Stimulated activated naive CD4-positive, alpha-beta T cell treated with Interleukin-2 at 50 U/mL for 16 hours (primary cell): ENCODE data around the gene TJP2.

Experiments used
- DNase-seq: peaks from one replicate; lab custom pipeline; 2025; lab: John Stamatoyannopoulos, UW

The TJP2 gene

DNA sequence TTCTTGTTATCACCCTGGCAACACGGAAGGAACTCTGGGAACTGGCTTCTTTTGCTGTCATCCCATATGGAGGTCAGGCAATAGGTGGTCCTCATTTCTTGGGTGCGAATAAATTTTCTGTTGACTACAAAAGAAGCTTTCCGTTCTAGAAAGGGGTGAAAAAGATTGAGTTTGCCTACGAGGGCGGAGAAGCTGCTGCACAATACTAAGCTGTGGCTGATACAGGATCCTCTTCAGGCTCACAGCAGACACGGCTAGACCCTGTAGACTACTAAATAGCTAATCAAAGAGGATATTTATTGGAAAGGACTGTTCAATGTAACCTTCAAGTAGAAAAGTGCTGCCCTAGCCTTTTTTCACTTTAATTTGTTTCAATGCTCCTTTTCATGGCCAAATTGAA, 58.1 kb downstream of the TJP2 start:
- DNase-seq = no peak

DNA sequence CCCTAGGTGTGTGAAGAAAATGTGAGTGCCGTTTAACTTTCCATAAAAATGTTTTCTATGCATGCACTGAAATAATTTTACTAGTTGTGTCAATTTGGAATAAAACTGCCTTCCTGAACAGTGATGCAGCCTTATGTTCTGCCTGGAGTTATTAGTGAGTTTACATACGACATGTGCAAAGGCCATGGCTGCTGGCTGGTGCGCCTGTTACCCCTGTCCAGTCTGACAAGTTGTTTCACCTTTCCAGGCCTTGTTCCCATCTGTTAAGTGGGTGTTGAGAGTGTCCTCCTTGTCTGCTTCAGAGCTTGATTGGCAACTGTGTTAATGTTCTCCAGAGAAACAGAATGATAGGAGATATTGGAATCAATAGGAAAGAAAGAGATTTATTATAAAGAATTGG, 60.6 kb downstream of the TJP2 start:
- no peak for DNase-seq

- no peak for DNase-seq
Measured at GRCh38 chr9:69236188-69236587, 62.1 kb downstream of the TJP2 start.

- no peak for DNase-seq
Measured at GRCh38 chr9:69237702-69238295, 63.7 kb downstream of the TJP2 start.

GRCh38 chr9:69243116-69243515, 69.0 kb downstream of the TJP2 start:
- DNase-seq = no peak

DNA sequence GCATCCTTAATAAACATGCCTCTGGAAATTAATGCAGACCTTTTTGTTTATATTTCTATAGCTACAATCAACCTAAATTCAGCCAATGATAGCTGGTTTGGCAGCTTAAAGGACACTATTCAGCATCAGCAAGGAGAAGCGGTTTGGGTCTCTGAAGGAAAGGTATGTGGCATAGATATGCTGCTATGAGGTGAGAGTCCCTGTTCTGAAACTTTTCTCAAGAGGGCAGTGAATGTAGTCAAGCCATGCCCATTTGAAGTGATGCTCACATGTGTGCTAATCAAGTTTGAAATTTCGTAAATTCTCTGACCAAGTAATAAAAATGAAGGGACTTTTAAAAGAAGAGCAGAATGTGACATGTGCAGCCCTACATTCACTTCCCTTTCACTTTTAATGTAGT, 72.6 kb downstream of the TJP2 start:
- DNase-seq = no peak

- DNase-seq = no peak
Measured at GRCh38 chr9:69248005-69248404, 73.9 kb downstream of the TJP2 start.

GRCh38 chr9:69249337-69249736, 75.3 kb downstream of the TJP2 start:
- DNase-seq = no peak

- DNase-seq = no peak
Measured at GRCh38 chr9:69250681-69251080, 76.6 kb downstream of the TJP2 start.

- no peak for DNase-seq
Measured at GRCh38 chr9:69252436-69252835, 78.4 kb downstream of the TJP2 start.

DNA sequence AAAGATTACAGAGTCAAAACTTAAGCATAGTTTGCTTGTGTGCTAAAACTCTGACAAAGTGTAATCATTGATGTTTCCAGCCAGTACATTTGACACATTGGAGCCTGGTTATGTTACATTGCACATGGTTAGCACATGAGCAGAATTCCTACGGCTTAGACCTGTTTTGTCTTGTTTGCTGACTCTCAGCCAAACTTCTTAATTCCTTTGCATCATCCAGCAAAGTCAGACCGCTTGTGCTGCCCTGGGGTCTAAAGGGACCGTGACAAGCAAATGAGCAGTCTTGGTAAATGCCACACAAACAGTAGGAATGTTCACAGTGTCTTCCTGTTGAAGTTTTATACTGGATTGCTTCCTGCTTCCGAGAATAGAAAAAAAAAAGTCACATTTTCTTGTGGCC, 79.0 kb downstream of the TJP2 start:
- no peak for DNase-seq

DNA sequence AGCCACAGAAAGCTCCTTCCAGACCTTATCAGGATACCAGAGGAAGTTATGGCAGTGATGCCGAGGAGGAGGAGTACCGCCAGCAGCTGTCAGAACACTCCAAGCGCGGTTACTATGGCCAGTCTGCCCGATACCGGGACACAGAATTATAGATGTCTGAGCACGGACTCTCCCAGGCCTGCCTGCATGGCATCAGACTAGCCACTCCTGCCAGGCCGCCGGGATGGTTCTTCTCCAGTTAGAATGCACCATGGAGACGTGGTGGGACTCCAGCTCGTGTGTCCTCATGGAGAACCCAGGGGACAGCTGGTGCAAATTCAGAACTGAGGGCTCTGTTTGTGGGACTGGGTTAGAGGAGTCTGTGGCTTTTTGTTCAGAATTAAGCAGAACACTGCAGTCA, 80.1 kb downstream of the TJP2 start:
- DNase-seq = no peak

GRCh38 chr9:69255591-69255990, 81.5 kb downstream of the TJP2 start:
- no peak for DNase-seq

DNA sequence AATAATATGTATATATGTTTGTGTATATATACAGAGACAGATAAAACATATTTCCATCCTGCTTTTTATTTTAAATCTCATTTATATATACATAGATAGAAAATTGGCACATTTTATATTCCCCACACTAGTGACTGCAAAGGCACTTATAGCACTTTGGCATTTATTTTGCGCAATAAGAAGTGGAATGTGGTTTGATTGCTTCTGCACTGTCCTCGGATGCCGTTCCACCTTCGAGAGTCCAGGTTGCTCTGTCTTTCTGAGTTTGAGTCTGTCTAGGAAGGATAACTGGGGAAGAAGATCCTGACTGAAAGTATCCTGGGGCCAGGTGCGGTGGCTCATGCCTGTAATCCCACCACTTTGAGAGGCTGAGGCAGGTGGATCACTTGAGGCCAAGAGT, 84.5 kb downstream of the TJP2 start:
- DNase-seq = no peak

GRCh38 chr9:69260161-69260560, 86.1 kb downstream of the TJP2 start:
- no peak for DNase-seq

DNA sequence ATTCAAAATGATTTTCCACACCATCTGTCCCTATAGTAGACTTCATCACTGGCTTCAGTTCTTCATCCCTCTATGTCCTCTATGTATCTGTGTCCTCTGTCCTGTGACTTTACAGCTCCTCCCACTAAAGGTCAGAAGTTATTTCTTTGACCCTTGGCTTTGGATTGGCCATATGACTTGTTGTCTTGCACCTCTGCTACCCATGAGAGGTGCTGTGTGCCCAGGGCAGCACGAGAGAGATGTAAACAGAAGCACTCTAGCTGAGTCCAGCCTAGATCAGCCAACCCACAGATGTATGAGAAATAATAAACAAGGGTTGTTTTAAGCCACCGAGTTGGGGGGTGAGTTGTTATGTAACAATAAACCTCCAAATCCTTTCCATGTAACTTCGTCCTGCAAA, 87.6 kb downstream of the TJP2 start:
- no peak for DNase-seq

GRCh38 chr9:69264526-69264925, 90.4 kb downstream of the TJP2 start:
- no peak for DNase-seq

DNA sequence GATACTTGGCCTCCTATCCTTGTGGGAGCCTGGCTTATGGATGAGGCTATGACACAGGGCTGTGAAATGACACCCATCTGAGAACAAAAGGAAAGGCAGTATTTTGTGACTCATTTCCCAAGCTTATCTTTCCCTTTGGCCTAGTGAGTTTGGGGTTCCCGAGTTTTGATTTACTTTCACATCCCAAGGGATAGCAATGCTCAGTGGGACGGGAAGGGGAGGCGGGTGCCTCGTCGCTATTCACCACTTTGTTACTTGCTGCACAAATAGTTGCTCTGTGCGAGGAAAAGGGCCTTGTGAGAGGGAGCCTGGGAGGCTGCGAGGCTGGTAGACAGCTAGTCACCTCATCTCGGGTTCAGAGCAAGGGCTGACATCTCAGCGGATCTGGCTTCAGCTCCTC, 91.8 kb downstream of the TJP2 start:
- DNase-seq = no peak

DNA sequence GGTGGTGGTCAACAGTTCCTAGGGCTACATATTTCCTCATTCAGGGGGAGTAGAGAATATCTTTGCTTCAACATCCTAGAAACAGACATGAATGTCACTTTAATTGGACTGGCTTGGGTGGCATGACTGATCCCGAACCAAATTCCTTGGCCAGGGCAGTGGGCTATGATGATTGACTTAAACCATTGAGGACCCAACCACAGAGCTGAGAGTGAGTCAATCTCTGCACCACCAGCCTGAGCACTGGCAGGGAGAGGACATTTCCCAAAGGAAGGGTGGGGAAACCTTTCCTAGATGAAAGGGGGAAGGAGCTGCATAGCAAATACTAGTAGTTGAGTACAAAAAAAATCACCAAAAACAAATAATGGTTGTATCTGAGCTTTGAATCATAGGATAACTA, 98.1 kb downstream of the TJP2 start:
- DNase-seq = no peak

DNA sequence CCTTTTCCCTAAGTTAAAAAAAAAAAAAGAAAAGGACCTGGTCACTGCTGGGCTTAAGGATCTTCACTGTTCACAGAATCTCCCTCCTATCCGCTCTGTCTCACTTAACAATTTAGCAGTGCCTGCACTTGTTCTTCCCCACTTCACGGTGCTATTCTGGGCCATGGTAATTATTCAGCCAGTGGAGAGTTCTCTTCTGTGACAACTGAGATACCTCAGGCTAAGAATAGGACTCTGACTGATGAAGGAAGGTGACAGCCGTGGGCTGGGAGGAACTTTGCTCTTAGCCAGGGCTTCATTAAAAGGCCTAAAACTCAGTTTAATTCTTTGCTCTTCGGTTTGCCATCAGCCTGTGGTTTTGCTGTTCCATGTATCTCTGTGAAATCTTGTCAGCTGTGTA, 99.1 kb downstream of the TJP2 start:
- no peak for DNase-seq

DNA sequence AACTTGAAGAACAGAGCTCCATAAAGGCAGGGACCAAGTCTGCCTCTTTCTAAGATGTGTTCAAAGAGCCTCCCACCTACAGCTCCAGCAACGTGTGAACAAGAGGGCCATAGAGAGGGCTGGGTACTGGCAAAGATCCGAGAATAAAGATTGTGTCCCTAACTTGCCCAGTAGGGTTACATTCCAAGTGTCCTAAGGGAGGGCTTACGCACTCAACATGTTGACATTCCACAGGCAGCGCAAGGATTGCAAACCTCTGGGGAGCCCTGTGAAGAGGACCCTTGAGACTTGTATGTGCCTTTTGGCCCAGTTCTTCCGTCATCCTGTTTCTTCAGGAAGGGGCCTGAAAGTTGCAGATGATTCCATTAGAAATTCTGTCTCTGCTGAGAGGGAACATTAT, 102.7 kb downstream of the TJP2 start:
- no peak for DNase-seq

GRCh38 chr9:69279084-69279731, 105.1 kb downstream of the TJP2 start:
- no peak for DNase-seq

DNA sequence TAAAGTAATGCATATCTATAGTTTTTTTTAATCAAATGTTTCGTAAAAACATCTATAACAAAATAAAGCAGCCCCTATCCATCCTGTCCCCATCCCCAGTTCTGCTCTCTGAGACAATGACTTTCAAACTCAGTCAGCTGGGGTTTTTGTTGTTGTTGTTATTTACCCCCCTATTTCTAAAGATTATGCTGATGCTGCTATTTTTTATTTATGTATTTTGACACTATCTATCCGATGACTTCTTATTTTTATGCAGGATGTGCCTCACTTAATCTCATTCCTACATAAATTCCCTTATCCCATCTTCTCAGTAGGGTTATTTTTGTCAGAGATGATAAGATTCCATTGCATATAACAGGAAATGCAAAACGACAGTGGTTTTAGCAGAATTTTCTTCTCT, 105.7 kb downstream of the TJP2 start:
- no peak for DNase-seq

DNA sequence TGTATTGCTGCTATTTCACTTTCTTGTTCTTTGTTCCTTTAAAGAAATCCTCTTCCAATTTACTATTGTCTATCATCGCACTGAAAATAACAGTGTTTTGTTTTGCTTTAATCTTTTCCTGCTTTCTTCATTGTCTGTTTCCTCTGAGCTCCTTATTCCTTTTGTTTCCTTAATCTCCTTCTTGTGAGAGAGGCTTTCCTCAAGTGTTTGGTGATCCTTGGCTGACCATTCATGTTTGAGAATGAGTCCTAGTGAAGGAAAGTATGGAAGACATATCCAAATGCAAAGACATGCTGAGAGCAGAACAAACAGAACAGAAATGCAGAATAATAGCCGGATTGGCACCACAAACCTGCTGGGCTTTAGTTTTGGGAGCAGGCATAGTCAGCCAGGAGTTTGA, 108.9 kb downstream of the TJP2 start:
- no peak for DNase-seq
